ENCODE results near the gene KRTAP22-2.

Gene KRTAP22-2

GRCh38 chr21:30567617-30568016 is 22.6 kb downstream of the KRTAP22-2 start:
- CTCF ChIA-PET = interaction anchor here (0.6 to 1.2 kb wide), 3 partner anchors 61 to 159 kb away, joined by 3 read pairs; no protein-coding TSS in a partner anchor
- no peak for TF ChIP-seq ZNF202 (tag by site-specific recombination; IDR thresholded peaks at IDR 0.05; ENCODE audit: borderline replicate concordance)
- no peak for TF ChIP-seq ZNF610 (tag by site-specific recombination; IDR thresholded peaks at IDR 0.05; ENCODE audit: borderline replicate concordance)
- no peak for TF ChIP-seq ZNF501 (tag by site-specific recombination; IDR thresholded peaks at IDR 0.05)
- TF ChIP-seq ZEB2 (tag by site-specific recombination; IDR thresholded peaks at IDR 0.05) = no peak
- no peak for TF ChIP-seq CTCF (tag by site-specific recombination; IDR thresholded peaks at IDR 0.05)
- TF ChIP-seq KLF7 (tag by site-specific recombination; IDR thresholded peaks at IDR 0.05; ENCODE audit: borderline replicate concordance) = no peak
- no peak for TF ChIP-seq ZNF311 (tag by site-specific recombination; IDR thresholded peaks at IDR 0.05; ENCODE audit: borderline replicate concordance)
- no peak for TF ChIP-seq HOXA7 (CRISPR knock-in tag; IDR thresholded peaks at IDR 0.05; ENCODE audit: borderline replicate concordance)
- TF ChIP-seq ZBTB49 (tag by site-specific recombination; IDR thresholded peaks at IDR 0.05; ENCODE audit: low read depth) = no peak
- no peak for TF ChIP-seq ZSCAN16 (tag by site-specific recombination; IDR thresholded peaks at IDR 0.05)
- TF ChIP-seq INSM2 (tag by site-specific recombination; IDR thresholded peaks at IDR 0.05) = no peak
- TF ChIP-seq ZNF280C (tag by site-specific recombination; IDR thresholded peaks at IDR 0.05) = no peak
- TF ChIP-seq ZNF449 (tag by site-specific recombination; IDR thresholded peaks at IDR 0.05) = no peak
- no peaks in the 10 kb centered on the region for H3K36me3 ChIP-seq (ENCODE audit: control insufficient read depth in 2 of 2, insufficient read depth in 1 of 2, low read length in 2 of 2)
- H3K4me1 ChIP-seq (ENCODE audit: control insufficient read depth, insufficient read depth, low read length) = no peaks in the 10 kb centered on the region
- POLR2A ChIA-PET = no interaction called here
- no peak overlapping the region for H3K27ac ChIP-seq (ENCODE audit: extremely low read depth, low read depth, low read length)
- H3K9me3 ChIP-seq (ENCODE audit: control insufficient read depth, insufficient read depth, low read depth, low read length) = no peaks in the 10 kb centered on the region
- no peak overlapping the region for H3K4me3 ChIP-seq (ENCODE audit: low read depth, low read length)

GRCh38 chr21:30563630-30564029 is 26.6 kb downstream of the KRTAP22-2 start:
- Histone ChIP-seq H3K36me3 (ENCODE audit: control insufficient read depth in 2 of 2, insufficient read depth in 1 of 2, low read length in 2 of 2) (no peaks in the 10 kb centered on the region), H3K4me3 (ENCODE audit: low read depth, low read length) (no peak overlapping the region), H3K27ac (ENCODE audit: extremely low read depth, low read depth, low read length) (no peak overlapping the region), H3K4me1 (ENCODE audit: control insufficient read depth, insufficient read depth, low read length) (no peaks in the 10 kb centered on the region), H3K9me3 (ENCODE audit: control insufficient read depth, insufficient read depth, low read depth, low read length) (no peaks in the 10 kb centered on the region)
- CTCF ChIA-PET = no interaction called here
- POLR2A ChIA-PET = no interaction called here
- TF ChIP-seq ZSCAN23 (tag by site-specific recombination; IDR thresholded peaks at IDR 0.05) (no peak), ZNF214 (tag by site-specific recombination; IDR thresholded peaks at IDR 0.05; ENCODE audit: borderline replicate concordance) (no peak), ZNF112 (tag by site-specific recombination; IDR thresholded peaks at IDR 0.05) (no peak), ZNF175 (tag by site-specific recombination; IDR thresholded peaks at IDR 0.05) (no peak), ZNF19 (tag by site-specific recombination; IDR thresholded peaks at IDR 0.05; ENCODE audit: low read depth) (no peak), ZNF148 (tag by site-specific recombination; IDR thresholded peaks at IDR 0.05; ENCODE audit: borderline replicate concordance) (no peak), ZNF292 (tag by site-specific recombination; IDR thresholded peaks at IDR 0.05; ENCODE audit: borderline replicate concordance, low read depth) (no peak), ZNF324 (tag by site-specific recombination; IDR thresholded peaks at IDR 0.05) (no peak), ZNF514 (tag by site-specific recombination; IDR thresholded peaks at IDR 0.05) (no peak)

Measured in HEK293 (cell line).